ENCODE results near the gene TPSD1.

TPSD1 gene

GRCh38 chr16:1217526-1217925 lies 38.3 kb upstream of the TPSD1 start:
- TF ChIP-seq RAD21 (IDR thresholded peaks at IDR 0.05; ENCODE audit: low read depth) (no peak), FOXM1 (IDR thresholded peaks at IDR 0.05; ENCODE audit: borderline replicate concordance, low read depth) (no peak), REST (IDR thresholded peaks at IDR 0.05; ENCODE audit: low read depth) (no peak), EP300 (IDR thresholded peaks at IDR 0.05; ENCODE audit: borderline replicate concordance) (no peak), MAX (IDR thresholded peaks at IDR 0.05) (no peak), ZBTB7A (IDR thresholded peaks at IDR 0.05; ENCODE audit: low read depth) (no peak), CREB1 (IDR thresholded peaks at IDR 0.05; ENCODE audit: low read depth) (no peak), CEBPB (IDR thresholded peaks at IDR 0.05) (no peak), YY1 (IDR thresholded peaks at IDR 0.05; ENCODE audit: low read depth) (no peak), NFIC (IDR thresholded peaks at IDR 0.05) (no peak), TCF12 (IDR thresholded peaks at IDR 0.05; ENCODE audit: low read depth) (no peak), EGR1 (IDR thresholded peaks at IDR 0.05) (no peak), TAF1 (IDR thresholded peaks at IDR 0.05; ENCODE audit: low read depth) (no peak), USF1 (IDR thresholded peaks at IDR 0.05) (no peak), TEAD4 (IDR thresholded peaks at IDR 0.05) (no peak)

- TF ChIP-seq TEAD4 (IDR thresholded peaks at IDR 0.05), result no peak
- TF ChIP-seq REST (IDR thresholded peaks at IDR 0.05; ENCODE audit: low read depth), result no peak
- TF ChIP-seq EP300 (IDR thresholded peaks at IDR 0.05; ENCODE audit: borderline replicate concordance), result no peak
- no peak for TF ChIP-seq TCF12 (IDR thresholded peaks at IDR 0.05; ENCODE audit: low read depth)
- no peak for TF ChIP-seq YY1 (IDR thresholded peaks at IDR 0.05; ENCODE audit: low read depth)
- TF ChIP-seq USF1 (IDR thresholded peaks at IDR 0.05), result no peak
- no peak for TF ChIP-seq CREB1 (IDR thresholded peaks at IDR 0.05; ENCODE audit: low read depth)
- no peak for TF ChIP-seq EGR1 (IDR thresholded peaks at IDR 0.05)
- no peak for TF ChIP-seq RAD21 (IDR thresholded peaks at IDR 0.05; ENCODE audit: low read depth)
- TF ChIP-seq TAF1 (IDR thresholded peaks at IDR 0.05; ENCODE audit: low read depth), result no peak
- no peak for TF ChIP-seq CEBPB (IDR thresholded peaks at IDR 0.05)
- no peak for TF ChIP-seq MAX (IDR thresholded peaks at IDR 0.05)
- no peak for TF ChIP-seq FOXM1 (IDR thresholded peaks at IDR 0.05; ENCODE audit: borderline replicate concordance, low read depth)
- TF ChIP-seq ZBTB7A (IDR thresholded peaks at IDR 0.05; ENCODE audit: low read depth), result no peak
- TF ChIP-seq NFIC (IDR thresholded peaks at IDR 0.05), result no peak
Observed at GRCh38 chr16:1218061-1218929, 37.6 kb upstream of the TPSD1 start.

GRCh38 chr16:1218930-1219611 lies 36.8 kb upstream of the TPSD1 start:
- TF ChIP-seq REST (IDR thresholded peaks at IDR 0.05; ENCODE audit: low read depth) (no peak), CREB1 (IDR thresholded peaks at IDR 0.05; ENCODE audit: low read depth) (no peak), TCF12 (IDR thresholded peaks at IDR 0.05; ENCODE audit: low read depth) (no peak), MAX (IDR thresholded peaks at IDR 0.05) (no peak), NFIC (IDR thresholded peaks at IDR 0.05) (no peak), CEBPB (IDR thresholded peaks at IDR 0.05) (no peak)
